ENCODE results near the gene MOCOS. TPM values are rescaled to one million over a fixed set of nuclear protein-coding genes. Genes with fewer than 3 reads are reported as not detected.
A peak's percentile ranks its signal among the peaks of the same experiment; 100 is the strongest.

Gene MOCOS
- total and polyA plus RNA-seq, 2 of the 13 experiments (the other 11 are each of a cell fraction or from before 2014, with no cell fraction given): 7.7 to 15.4 TPM

DNA sequence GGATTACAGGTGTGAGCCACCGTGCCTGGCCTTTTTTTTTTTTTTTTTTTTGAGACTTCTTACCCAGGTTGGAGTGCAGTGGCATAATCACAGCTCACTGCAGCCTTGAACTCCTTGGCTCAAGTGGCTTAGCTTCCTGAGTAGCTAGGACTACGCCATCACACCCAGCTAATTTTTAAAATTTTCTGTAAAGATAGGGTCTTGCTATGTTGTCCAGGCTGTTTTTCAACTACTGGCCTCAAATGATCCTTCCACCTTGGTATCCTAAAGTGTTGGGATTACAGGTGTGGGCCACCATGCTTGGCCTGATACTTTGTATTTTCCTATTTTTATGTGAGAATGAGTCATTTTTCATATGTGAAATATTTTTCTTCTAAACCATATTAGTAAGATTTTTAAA lies 43.9 kb upstream of the MOCOS start:
- Histone ChIP-seq H3K36me3 (replicated peaks in 1 of 2; ENCODE audit: control insufficient read depth in 1 of 2, insufficient read depth in 2 of 2, low read length in 2 of 2) (peaks cover 21 to 82% of the 10 kb centered on the region in 2 experiments), H3K27me3 (ENCODE audit: control insufficient read depth in 1 of 2, insufficient read depth in 2 of 2, low read length in 2 of 2) (no peaks in the 10 kb centered on the region; a peak in 1 of 5 replicates), H3K4me1 (ENCODE audit: insufficient read depth, low read length) (no peaks in the 10 kb centered on the region), H3K27ac (ENCODE audit: extremely low read length, insufficient read depth, low read length) (no peak overlapping the region), H3K4me2 (ENCODE audit: low read depth, low read length) (no peak overlapping the region), H3K9ac (ENCODE audit: insufficient read depth, low read depth, low read length) (no peak overlapping the region), H3K9me3 (ENCODE audit: low read length) (no peaks in the 10 kb centered on the region), H3K4me3 (replicated peaks in 1 of 3; ENCODE audit: insufficient read depth in 1 of 3, low read depth in 2 of 3, low read length in 3 of 3) (no peak overlapping the region), H3K79me2 (ENCODE audit: insufficient read depth, low read length) (peaks cover 4% of the 10 kb centered on the region), H4K20me1 (ENCODE audit: insufficient read depth, low read length) (no peaks in the 10 kb centered on the region), H2AFZ (ENCODE audit: low read length) (no peak overlapping the region)
- DNase-seq (ENCODE audit: low spot score) (no peak), ATAC-seq (no peak), FAIRE-seq (no peak)
- in situ Hi-C loops (cut with HindIII; ENCODE audit: extremely low pct_ligation_motif_present, low pct_unique_long_range_greater_than_20kb) (no loop called here), intact Hi-C loops (cut with micrococcal nuclease; ENCODE audit: unreplicated experiment) (no loop called here)
- 97% methylated on average over 2 of the region's 2 CpGs for WGBS (ENCODE audit: low lambda C conversion rate)
- BruUV-seq (replicated peaks): no TSS peak
- ChIA-PET POLR2A (no interaction called here), CTCF (ENCODE audit: low intra/inter-chr PET ratio, low total read pairs) (no interaction called here)
- TF ChIP-seq ZNF121 (CRISPR knock-in tag; IDR thresholded peaks at IDR 0.05): 0 out of 2 replicates have a peak, but pooled peaks have one; percentile 42
- TF ChIP-seq, protein P1, sequence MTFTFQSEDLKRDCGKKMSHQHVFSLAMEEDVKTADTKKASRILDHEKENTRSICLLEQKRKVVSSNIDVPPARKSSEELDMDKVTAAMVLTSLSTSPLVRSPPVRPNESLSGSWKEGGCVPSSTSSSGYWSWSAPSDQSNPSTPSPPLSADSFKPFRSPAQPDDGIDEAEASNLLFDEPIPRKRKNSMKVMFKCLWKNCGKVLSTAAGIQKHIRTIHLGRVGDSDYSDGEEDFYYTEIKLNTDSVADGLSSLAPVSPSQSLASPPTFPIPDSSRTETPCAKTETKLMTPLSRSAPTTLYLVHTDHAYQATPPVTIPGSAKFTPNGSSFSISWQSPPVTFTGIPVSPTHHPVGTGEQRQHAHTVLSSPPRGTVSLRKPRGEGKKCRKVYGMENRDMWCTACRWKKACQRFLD (CRISPR knock-in tag; IDR thresholded peaks at IDR 0.05; ENCODE audit: borderline replicate concordance): no peak

DNA sequence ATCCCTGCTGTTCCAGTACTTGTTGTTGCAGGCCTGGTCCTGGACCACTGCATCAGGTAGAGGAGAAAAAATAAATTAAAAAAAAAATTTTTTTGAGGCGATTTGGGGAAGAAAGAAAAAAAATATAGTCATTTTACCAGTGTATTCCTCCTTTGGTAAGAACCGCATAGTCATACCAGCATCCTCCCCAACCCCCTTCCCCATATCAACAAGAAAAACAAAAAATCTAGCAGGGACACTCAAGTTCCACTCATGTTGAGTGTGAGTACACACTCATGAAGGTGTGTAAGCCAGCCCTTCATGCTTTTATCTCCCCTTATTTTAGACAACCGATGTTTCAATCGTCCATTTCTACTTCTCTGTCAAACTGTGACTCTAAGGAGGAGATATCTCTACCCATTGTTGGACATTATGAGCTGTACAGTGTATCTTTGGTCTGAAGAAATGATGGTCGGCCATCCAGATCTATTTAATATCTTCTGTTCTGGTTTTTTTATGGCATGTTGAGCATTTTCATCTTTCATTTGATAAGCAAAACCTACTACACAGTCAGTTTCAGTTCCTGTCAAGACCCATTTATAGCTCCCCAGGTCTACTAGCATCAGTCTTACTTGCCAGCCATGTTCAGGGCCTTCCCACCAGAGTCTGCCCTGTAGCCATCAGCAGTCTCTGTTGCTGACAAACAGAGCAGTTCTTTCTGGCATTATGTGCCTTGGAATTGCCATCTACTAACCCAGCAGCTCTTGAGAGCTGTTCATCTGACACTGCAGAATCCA lies 37.6 kb upstream of the MOCOS start:
- DNase-seq (ENCODE audit: low spot score) (no peak), ATAC-seq (no peak), FAIRE-seq (no peak)
- Histone ChIP-seq H3K9ac (ENCODE audit: insufficient read depth, low read depth, low read length) (no peak overlapping the region), H3K36me3 (replicated peaks in 1 of 2; ENCODE audit: control insufficient read depth in 1 of 2, insufficient read depth in 2 of 2, low read length in 2 of 2) (peaks cover 26 to 80% of the 10 kb centered on the region in 2 experiments), H3K79me2 (ENCODE audit: insufficient read depth, low read length) (no peaks in the 10 kb centered on the region), H3K27me3 (ENCODE audit: control insufficient read depth in 1 of 2, insufficient read depth in 2 of 2, low read length in 2 of 2) (no peaks in the 10 kb centered on the region), H4K20me1 (ENCODE audit: insufficient read depth, low read length) (no peaks in the 10 kb centered on the region), H3K9me3 (ENCODE audit: low read length) (no peaks in the 10 kb centered on the region), H3K4me1 (ENCODE audit: insufficient read depth, low read length) (peaks cover 23% of the 10 kb centered on the region), H3K27ac (ENCODE audit: extremely low read length, insufficient read depth, low read length) (no peak overlapping the region), H2AFZ (ENCODE audit: low read length) (no peak overlapping the region), H3K4me3 (replicated peaks in 1 of 3; ENCODE audit: insufficient read depth in 1 of 3, low read depth in 2 of 3, low read length in 3 of 3) (no peak overlapping the region), H3K4me2 (ENCODE audit: low read depth, low read length) (no peak overlapping the region)
- ChIA-PET CTCF (ENCODE audit: low intra/inter-chr PET ratio, low total read pairs) (no interaction called here), POLR2A (no interaction called here)
- intact Hi-C loops (cut with micrococcal nuclease; ENCODE audit: unreplicated experiment) (no loop called here), in situ Hi-C loops (cut with HindIII; ENCODE audit: extremely low pct_ligation_motif_present, low pct_unique_long_range_greater_than_20kb) (no loop called here)
- 98% methylated on average over 5 of the region's 5 CpGs for WGBS (ENCODE audit: low lambda C conversion rate)
- BruUV-seq (replicated peaks): no TSS peak
- TF ChIP-seq FOXJ3 (CRISPR knock-in tag; IDR thresholded peaks at IDR 0.05; ENCODE audit: borderline replicate concordance) (no peak), SP5 (CRISPR knock-in tag; IDR thresholded peaks at IDR 0.05; ENCODE audit: borderline replicate concordance, low read depth) (no peak), KLF16 (CRISPR knock-in tag; IDR thresholded peaks at IDR 0.05) (no peak)
